Stimulated activated CD4-positive, alpha-beta T cell treated with anti-CD3 and anti-CD28 coated beads, TNF-alpha, amount 100 ng/mL, for 48 hours (primary cell): Measurements from ENCODE around the gene PDE4D.

Experiments used
- DNase-seq, 3 donors: peaks; one replicate each; pipeline ENCODE4 v3.0.0-alpha.2; 2020; ENCODE audit warnings: low read depth in 3 of 3

PDE4D gene

GRCh38 chr5:59257488-59258400 lies 635.8 kb downstream of the PDE4D start:
- DNase-seq, result no peak

DNA sequence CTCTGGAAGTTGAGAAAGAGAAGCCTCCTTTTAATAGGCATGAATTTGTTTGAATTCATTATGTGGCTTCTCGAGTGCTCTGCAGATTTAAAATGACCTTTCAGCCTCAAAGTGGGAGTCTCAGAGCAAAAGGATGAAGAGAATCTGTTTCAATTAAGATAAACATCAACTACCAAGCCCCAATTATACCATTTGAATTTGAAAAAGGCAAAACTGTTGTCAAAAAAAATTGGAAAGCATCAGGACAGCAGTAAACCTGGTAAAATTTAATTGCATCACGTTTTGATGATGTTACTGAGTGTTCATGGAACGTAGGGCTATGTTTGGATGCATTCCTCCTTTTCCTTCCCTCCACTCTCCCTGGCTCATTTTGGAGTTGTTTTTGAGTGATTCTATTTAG lies 637.2 kb downstream of the PDE4D start:
- DNase-seq, result no peak

- DNase-seq, result no peak
These were observed 639.4 kb downstream of the PDE4D start for GRCh38 chr5:59254055-59254687.

- no peak for DNase-seq
These were observed 639.9 kb downstream of the PDE4D start for GRCh38 chr5:59253625-59254024.

DNA sequence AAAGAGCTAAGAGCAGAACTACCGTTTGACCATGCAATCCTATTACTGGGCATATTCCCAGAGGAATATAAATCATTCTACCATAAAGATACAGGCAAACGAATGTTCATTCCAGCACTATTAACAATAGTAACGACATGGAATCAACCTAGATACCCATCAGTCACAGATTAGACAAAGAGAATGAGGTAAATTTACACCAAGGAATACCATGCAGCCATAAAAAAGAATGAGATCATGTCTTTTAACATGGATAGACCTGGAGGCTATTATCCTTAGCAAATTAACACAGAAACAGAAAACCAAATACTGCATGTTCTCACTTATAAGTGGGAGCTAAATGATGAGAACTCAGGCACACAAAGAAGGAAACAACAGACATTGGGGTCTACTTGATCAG lies 641.9 kb downstream of the PDE4D start:
- no peak for DNase-seq

- DNase-seq, result no peak
These were observed 643.8 kb downstream of the PDE4D start for GRCh38 chr5:59249726-59250125.

- no peak for DNase-seq
These were observed 644.4 kb downstream of the PDE4D start for GRCh38 chr5:59249160-59249559.

DNA sequence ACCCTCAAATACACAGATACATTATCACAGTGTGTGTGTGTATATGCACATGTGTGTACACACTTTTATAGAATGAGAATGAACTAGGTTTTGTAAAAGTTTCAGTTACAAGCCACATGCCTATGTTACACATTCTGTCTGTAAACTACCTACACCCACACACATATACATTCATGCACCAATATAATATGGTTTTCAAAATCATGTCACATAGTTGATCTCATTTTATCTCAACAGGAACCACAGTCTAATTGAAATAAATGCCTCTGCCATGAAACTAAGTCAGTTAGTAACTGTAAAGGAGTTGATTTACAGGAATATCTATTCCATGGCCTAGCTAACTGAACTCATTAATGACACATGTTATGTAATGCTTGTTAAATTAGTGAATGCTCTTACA lies 646.6 kb downstream of the PDE4D start:
- DNase-seq, result no peak

- DNase-seq, result no peak
These were observed 647.2 kb downstream of the PDE4D start for GRCh38 chr5:59246145-59246869.

GRCh38 chr5:59245198-59245597 lies 648.3 kb downstream of the PDE4D start:
- no peak for DNase-seq

- DNase-seq, result no peak
These were observed 652.0 kb downstream of the PDE4D start for GRCh38 chr5:59241552-59241951.

DNA sequence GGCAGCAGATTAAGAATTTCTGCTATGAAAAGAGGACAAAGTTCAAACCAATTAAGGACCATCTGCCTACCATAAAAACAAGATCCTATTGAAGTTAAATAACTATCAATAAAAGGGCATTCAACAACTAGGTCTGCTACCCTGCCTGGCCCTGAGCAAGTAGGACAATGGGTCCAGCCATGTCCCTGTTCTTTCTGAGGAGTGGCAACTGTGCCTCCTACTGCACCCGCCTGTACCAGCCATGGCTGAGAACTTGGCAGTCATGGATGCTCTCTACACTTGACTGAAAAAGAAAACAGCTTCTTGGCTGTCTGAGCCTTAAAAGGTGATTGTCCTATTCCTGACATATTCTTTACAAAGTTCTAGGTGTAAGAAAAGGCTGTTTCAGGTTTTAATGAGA lies 652.4 kb downstream of the PDE4D start:
- no peak for DNase-seq

- no peak for DNase-seq
These were observed 655.2 kb downstream of the PDE4D start for GRCh38 chr5:59238126-59238902.

DNA sequence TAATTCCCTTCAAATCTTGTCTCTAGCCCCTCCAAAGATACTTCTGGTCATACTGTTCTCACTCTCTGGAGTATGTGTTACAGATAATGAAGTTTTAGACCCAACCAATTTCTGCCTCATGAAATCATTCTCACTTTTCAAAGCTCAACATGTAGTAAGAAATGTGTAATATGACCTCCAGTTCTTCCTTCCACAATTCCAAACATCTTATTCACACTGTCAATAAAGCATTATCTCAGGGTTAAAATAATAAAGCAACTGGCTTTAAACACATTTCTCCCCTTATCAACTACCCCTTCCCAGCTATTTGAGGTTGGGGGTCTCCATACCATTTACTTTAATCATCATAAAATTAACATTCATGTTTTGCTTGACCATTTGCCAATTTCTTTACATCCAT lies 656.5 kb downstream of the PDE4D start:
- DNase-seq, result no peak

- DNase-seq, result no peak
These were observed 657.1 kb downstream of the PDE4D start for GRCh38 chr5:59236448-59236847.

- DNase-seq, result no peak
These were observed 659.3 kb downstream of the PDE4D start for GRCh38 chr5:59234236-59234635.

- DNase-seq, result no peak
These were observed 662.1 kb downstream of the PDE4D start for GRCh38 chr5:59231221-59231931.

- no peak for DNase-seq
These were observed 670.6 kb downstream of the PDE4D start for GRCh38 chr5:59222687-59223511.

- no peak for DNase-seq
These were observed 671.8 kb downstream of the PDE4D start for GRCh38 chr5:59221769-59222168.

DNA sequence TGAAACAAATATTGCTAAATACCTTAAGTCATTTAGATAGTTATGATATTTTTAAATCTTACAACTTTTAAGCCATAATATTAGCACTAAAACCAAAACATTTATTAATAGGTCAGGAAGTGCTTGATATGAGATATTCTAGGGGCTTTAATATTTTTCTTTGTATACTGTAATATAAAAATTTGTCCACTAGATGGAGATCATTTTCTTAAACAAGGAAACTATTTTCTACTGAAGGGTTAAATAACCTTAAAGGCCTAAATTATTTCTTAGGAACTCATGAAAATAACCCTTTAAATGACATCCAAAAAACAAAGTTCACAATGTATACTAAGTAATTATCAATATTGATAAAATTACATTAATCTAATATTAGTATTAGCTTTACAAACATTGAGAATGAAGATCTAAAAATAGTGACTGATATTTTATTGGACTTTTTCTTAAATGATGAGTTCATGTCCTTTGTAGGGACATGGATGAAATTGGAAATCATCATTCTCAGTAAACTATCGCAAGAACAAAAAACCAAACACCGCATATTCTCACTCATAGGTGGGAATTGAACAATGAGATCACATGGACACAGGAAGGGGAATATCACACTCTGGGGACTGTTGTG lies 675.0 kb downstream of the PDE4D start:
- no peak for DNase-seq
